Epidermal melanocyte (primary cell): ENCODE measurements around the gene MBD6.
"Not testable (repeated sequence)": the region's sequence is repeated elsewhere in the genome, so short reads cannot be mapped to it uniquely, and the experiment has no call there.

Experiments
- DNase-seq: peaks from one replicate; pipeline ENCODE4 v3.0.0; 2011; ENCODE audit warnings: low spot score; ENCODE audit not compliant: insufficient read length

Gene MBD6

DNA sequence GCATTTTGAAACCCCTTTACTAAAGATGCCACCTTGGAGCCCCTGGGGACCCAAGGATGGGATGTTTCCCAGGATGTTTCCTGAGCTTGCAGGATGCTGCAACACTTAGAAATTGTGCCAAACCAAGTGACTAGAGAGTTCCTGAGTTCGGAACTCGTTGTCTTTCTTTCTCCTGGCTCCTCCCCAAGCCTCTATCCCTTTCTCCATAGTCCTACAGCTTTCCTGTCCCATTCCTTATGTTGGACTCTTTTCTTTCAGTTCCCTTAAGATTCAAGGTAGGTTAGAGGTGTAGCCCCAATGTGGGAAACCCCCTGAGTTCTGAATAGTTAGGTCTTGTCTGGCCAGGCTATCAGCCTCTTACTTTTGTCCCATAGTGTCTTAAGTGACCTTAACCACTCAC, 25.9 kb downstream of the MBD6 start:
- no peak for DNase-seq

- DNase-seq: no peak
Observed at GRCh38 chr12:57549203-57549908, 26.7 kb downstream of the MBD6 start.

GRCh38 chr12:57549909-57550640, 27.5 kb downstream of the MBD6 start, which contains the start of gene KIF5A:
Gene KIF5A, plus strand, starts transcription at chr12:57550044. Its CDS starts 228 bp downstream, at chr12:57550272.
- no peak for DNase-seq

GRCh38 chr12:57550641-57551549, 28.3 kb downstream of the MBD6 start:
- DNase-seq: no peak

- no peak for DNase-seq
Observed at GRCh38 chr12:57551637-57552305, 29.1 kb downstream of the MBD6 start.

DNA sequence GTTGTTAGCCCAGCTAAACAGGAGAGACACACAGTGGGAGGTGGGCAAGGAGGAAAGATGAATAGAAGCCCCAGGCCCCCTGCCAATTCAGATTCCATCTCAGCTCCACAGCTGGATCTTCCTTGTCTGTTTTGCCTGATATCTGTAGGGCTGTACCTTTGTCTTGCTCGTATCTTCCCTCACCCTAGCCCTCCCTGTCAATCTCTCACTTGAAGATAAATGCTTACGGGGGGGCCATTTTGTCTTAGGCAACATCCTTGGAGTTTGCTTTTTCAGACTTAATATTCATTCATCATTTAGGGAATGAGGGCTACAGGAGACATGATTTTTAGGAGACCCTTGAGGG, 29.7 kb downstream of the MBD6 start:
- peak; percentile 19 for DNase-seq

DNA sequence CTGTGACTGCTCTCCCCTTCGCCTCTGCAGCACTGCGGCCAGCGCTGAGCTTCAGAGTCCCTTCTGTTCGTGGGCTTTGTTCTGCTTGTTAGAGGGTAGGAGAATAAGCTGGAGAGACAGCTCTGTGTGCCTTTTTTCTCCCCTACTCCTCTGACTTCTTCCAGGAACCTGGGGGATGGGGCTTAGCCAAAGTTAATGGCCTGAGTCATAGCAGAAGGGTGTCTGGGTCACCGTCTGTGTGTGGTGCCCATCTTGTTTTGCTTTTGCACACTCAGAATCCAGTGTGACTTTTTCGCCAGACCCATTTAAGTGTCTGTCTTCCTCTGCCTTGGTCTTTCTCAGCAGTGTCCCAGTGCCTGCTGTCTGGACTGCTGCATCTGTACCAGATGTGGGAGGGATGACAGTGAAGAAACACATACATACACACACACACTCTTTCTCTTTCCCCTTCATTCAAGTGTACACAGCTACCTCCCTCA, 30.2 kb downstream of the MBD6 start:
- DNase-seq: peak; percentile 25

DNA sequence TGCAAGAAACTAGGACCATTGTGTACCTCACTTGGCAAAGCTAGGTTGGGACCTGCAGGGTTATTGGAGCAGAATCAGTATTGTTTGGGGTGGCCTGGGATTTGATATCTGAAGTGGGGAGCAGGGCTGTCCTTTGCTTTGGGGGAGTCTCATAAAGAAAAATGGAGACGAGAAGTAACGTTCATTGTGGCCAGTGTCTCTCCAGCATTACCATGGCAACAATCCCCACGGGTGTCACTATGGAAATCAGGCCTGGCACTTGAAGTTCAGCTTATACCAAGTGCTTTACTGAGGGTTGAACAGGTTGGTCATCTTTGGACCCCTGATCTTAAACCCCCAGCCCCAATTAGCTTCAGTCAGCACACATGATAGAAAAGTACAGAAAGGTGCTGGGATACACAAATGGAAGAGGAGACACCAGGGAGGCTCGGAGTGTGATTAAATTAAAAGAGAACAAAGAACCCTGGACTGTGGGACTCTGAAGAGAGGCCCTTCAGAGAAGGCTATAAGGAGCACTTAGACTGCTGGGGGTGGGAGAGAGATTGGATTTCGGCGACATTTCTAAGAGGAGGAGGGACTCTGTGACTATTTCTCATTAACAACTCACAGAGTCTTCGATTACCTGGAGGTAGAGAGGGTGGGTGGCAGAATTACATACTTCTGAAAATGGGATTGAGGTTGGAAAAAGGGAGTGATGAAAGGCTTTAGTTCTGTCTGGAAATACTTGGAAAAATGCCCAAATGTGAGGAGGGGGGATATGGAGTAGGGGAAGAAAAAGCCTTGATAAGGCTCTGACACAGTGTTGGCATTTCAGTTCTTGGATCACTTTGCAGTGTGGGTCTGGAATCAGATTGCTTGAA, 30.9 kb downstream of the MBD6 start:
- no peak for DNase-seq

DNA sequence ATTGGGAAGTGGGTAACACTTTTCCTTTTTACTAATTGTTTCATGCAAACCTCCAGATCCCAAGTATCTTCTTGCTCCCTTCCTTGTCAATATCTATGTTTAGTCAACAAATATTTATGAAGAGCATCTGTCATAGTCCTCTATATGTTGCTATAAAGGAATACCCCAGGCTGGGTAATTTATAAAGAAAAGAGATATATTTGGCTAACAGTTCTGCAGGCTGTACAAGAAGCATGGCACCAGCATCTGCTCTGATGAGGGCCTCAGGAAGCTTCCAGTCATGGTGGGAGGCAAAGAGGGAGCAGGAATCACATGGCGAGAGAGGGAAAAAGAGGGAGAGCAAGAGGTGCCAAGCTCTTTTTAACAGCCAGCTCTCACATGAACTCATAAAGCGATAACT, 31.8 kb downstream of the MBD6 start:
- DNase-seq: no peak

GRCh38 chr12:57554897-57555296, 32.3 kb downstream of the MBD6 start:
- DNase-seq: no peak

GRCh38 chr12:57558864-57559263, 36.2 kb downstream of the MBD6 start:
- no peak for DNase-seq

GRCh38 chr12:57560516-57560915, 37.9 kb downstream of the MBD6 start:
- no peak for DNase-seq

DNA sequence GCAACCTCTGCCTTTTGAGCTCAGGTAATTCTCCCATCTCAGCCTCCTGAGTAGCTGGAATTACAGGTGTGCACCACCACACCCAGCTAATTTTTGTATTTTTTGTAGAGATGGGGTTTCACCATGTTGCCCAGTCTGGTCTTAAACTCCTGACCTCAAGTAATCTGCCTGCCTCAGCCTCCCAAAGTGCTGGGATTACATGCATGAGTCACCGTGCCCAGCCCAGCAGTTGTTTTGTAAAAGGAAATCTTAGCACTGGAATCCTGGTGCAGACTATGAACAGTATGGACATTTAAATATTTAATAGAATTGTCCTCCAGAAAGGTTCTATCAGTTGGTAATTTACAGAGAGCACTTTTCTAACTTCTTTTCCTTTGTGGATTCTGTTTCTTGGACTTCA, 38.5 kb downstream of the MBD6 start:
- not testable (repeated sequence) for DNase-seq

GRCh38 chr12:57563358-57563757, 40.7 kb downstream of the MBD6 start:
- no peak for DNase-seq

DNA sequence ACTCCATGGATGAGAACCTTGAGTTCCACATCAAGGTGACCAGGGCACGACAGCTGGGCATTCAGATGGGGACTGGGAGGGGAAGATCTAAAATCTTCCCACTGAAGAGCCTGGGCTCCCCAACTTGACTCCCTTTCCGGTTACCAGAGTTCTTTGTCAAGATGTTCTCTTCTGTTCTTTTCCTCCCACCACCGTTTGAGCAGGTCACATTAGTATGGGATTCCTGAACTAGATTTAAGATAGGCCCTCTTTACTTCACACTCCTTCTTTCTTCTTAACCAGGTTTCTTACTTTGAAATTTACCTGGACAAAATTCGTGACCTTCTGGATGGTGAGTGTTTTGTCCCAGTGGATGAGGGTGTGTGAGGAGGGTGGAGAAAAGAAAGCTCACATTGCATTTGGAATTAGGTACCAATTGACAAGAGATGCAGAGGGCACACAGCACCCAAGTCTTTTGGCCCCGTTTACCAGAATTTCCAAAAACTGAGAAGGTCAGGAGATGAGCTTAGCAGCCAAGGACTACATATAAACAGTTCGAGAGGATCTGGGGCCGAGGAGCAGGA, 41.6 kb downstream of the MBD6 start:
- no peak for DNase-seq

GRCh38 chr12:57568838-57569237, 46.2 kb downstream of the MBD6 start:
- DNase-seq: no peak

DNA sequence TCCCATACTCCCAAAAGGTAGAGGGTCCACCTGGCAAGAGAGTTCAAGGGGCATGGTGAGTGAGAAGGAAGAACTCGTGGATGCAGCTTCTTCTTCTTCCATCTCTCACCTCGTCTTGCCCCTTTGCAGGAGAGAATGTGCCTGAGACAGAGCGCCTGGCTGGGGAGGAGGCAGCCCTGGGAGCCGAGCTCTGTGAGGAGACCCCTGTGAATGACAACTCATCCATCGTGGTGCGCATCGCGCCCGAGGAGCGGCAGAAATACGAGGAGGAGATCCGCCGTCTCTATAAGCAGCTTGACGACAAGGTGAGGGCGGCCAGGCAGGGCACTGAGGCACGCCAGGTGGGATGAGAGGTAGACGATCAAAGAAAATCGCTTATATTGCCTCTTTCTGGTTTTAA, 47.2 kb downstream of the MBD6 start:
- no peak for DNase-seq

DNA sequence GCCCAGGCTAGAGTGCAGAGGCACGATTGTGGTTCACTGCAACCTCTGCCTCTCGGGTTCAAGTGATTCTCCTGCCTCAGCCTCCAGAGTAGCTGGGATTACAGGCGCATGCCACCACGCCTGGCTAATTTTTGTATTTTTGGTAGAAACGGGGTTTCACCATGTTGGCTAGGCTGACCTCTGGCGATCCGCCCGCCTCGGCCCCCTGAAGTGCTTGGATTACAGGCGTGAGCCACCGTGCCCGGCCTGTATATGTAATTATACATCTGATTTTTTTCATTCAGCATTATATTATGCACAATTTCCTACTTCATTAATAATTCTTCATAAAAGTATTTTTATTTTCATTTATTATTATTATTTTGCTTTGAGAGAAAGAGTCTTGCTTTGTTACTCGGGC, 47.8 kb downstream of the MBD6 start:
- not testable (repeated sequence) for DNase-seq

DNA sequence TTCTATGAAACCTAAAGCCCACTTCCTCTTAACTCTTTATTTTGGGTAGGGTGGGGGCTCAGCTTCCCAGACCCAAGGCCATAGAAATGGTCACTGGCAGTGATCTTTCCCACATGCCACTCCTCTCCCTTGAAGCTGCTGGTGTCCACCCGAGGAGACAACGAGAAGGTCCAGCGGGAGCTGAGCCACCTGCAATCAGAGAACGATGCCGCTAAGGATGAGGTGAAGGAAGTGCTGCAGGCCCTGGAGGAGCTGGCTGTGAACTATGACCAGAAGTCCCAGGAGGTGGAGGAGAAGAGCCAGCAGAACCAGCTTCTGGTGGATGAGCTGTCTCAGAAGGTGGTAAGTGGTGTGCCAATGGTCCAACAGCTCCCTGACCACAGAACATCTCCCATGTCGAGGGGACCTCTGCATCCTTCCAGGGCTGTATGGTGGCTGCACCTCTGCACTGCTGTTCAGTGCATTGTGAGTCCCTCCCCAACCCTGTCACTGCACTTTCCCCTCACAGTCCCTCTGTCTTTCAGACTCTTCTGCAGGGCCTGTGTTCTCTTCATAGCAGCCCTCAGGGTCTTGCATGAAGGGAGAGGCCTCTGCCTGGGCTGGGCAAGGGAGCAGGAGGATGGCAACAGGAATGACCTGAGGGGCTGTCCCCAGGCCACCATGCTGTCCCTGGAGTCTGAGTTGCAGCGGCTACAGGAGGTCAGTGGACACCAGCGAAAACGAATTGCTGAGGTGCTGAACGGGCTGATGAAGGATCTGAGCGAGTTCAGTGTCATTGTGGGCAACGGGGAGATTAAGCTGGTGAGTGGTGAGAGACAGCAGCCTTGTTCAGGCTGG, 49.5 kb downstream of the MBD6 start:
- DNase-seq: no peak
